OCI-LY3 (cell line): ENCODE measurements around the gene FTCD.
"Not testable (repeated sequence)": the region's sequence is repeated elsewhere in the genome, so short reads cannot be mapped to it uniquely, and the experiment has no call there.

Experiments used
- H2AFZ ChIP-seq: fragments of 200-600, 300-600 bp; shearing (Covaris generic); 2 replicates; pipeline ENCODE4 v1.6.0; 2014; ENCODE audit warnings: antibody characterized with exemption, low read depth, low read length
- H3K27ac ChIP-seq: fragments of 200-600, 300-600 bp; sonication (generic); 2 replicates; pipeline ENCODE4 v1.5.1; 2014; ENCODE audit warnings: mild to moderate bottlenecking, low read length, moderate library complexity, mixed read lengths
- H3K27me3 ChIP-seq: fragments of 200-600, 300-600 bp; sonication (generic); 2 replicates; pipeline ENCODE4 v1.6.1; 2014; ENCODE audit warnings: low read depth, low read length, mixed read lengths
- H3K36me3 ChIP-seq: fragments of 200-600, 300-600 bp; sonication (generic); replicated peaks from 2 replicates; pipeline ENCODE3; 2014; ENCODE audit warnings: low read depth, low read length, mixed read lengths
- H3K4me1 ChIP-seq: fragments of 300-600, 200-600 bp; sonication (generic); 2 replicates; pipeline ENCODE4 v1.6.1; 2014; ENCODE audit warnings: low read length, mixed read lengths
- H3K4me2 ChIP-seq: fragments of 200-600, 300-600 bp; sonication (generic); 2 replicates; pipeline ENCODE4 v1.6.1; 2014; ENCODE audit warnings: low read length, mixed read lengths
- H3K4me3 ChIP-seq: fragments of 300-600, 200-600 bp; sonication (generic); 2 replicates; pipeline ENCODE4 v1.5.1; 2014; ENCODE audit warnings: antibody characterized with exemption, mild to moderate bottlenecking, low read length, moderate library complexity
- H3K79me2 ChIP-seq: fragments of 300-600, 200-600 bp; shearing (Covaris generic); 2 replicates; pipeline ENCODE4 v1.6.1; 2014; ENCODE audit warnings: mild to moderate bottlenecking, low read length, mixed read lengths
- H3K9ac ChIP-seq: fragments of 300-600, 200-600 bp; shearing (Covaris generic); 2 replicates; pipeline ENCODE4 v1.6.0; 2014; ENCODE audit warnings: mild to moderate bottlenecking, low read length, moderate library complexity
- H3K9me3 ChIP-seq: fragments of 200-600, 300-600 bp; shearing (Covaris generic); 2 replicates; pipeline ENCODE4 v1.6.1; 2014; ENCODE audit warnings: low read length, mixed read lengths; ENCODE audit not compliant: insufficient read depth
- H4K20me1 ChIP-seq: fragments of 200-600, 300-600 bp; sonication (generic); 2 replicates; pipeline ENCODE4 v1.6.1; 2016; ENCODE audit warnings: low read length, mixed read lengths; ENCODE audit not compliant: insufficient read depth
- EZH2phosphoT487 ChIP-seq: fragments of 200-600 bp; shearing (Covaris generic); IDR thresholded peaks from 2 replicates; pipeline ENCODE4 v1.6.1; 2018; ENCODE audit warnings: antibody characterized with exemption, mixed run types, low read depth
- TF ChIP-seq, protein P1 (sequence below): fragments of 200-600, 300-600 bp; sonication (generic); IDR thresholded peaks from 2 replicates; pipeline ENCODE4 v1.5.1; 2014; ENCODE audit warnings: antibody characterized with exemption, low read length, low read depth

FTCD gene

GRCh38 chr21:46180079-46180722 is 24.8 kb upstream of the FTCD start:
- no peaks in the 10 kb centered on the region for H3K27me3 ChIP-seq
- no peak overlapping the region for H3K4me2 ChIP-seq
- H3K9me3 ChIP-seq = no peaks in the 10 kb centered on the region
- H3K4me3 ChIP-seq = no peak overlapping the region
- no peaks in the 10 kb centered on the region for H4K20me1 ChIP-seq
- TF ChIP-seq EZH2phosphoT487 = no peak
- TF ChIP-seq, protein P1, sequence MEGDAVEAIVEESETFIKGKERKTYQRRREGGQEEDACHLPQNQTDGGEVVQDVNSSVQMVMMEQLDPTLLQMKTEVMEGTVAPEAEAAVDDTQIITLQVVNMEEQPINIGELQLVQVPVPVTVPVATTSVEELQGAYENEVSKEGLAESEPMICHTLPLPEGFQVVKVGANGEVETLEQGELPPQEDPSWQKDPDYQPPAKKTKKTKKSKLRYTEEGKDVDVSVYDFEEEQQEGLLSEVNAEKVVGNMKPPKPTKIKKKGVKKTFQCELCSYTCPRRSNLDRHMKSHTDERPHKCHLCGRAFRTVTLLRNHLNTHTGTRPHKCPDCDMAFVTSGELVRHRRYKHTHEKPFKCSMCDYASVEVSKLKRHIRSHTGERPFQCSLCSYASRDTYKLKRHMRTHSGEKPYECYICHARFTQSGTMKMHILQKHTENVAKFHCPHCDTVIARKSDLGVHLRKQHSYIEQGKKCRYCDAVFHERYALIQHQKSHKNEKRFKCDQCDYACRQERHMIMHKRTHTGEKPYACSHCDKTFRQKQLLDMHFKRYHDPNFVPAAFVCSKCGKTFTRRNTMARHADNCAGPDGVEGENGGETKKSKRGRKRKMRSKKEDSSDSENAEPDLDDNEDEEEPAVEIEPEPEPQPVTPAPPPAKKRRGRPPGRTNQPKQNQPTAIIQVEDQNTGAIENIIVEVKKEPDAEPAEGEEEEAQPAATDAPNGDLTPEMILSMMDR = no peak
- no peaks in the 10 kb centered on the region for H3K4me1 ChIP-seq
- no peak overlapping the region for H2AFZ ChIP-seq
- no peak overlapping the region for H3K9ac ChIP-seq
- no peak overlapping the region for H3K27ac ChIP-seq
- no peaks in the 10 kb centered on the region for H3K36me3 ChIP-seq
- no peaks in the 10 kb centered on the region for H3K79me2 ChIP-seq

DNA sequence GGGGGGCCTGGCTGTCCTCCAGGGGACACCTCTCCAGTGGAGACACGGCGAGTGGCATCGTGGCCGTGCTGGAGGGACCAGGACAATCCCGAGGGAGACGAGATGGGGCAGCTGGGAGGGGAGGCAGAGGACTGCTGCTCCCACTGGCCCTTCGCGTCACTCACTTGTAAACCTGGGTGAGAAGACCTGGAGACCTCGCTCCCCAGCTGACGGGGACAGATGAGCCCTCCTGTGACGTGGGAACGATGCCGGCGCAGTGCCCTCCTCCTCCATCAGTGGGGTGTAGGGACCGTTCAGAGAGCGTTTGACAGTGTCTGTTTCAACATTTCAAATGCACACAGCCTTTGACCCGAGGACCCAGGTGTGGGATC is 24.3 kb upstream of the FTCD start:
- no peak for TF ChIP-seq EZH2phosphoT487
- TF ChIP-seq, protein P1 = no peak
- no peak overlapping the region for H2AFZ ChIP-seq

GRCh38 chr21:46178961-46179360 is 23.6 kb upstream of the FTCD start:
- no peak overlapping the region for H3K4me2 ChIP-seq
- H3K4me3 ChIP-seq = no peak overlapping the region
- H2AFZ ChIP-seq = no peak overlapping the region
- H4K20me1 ChIP-seq = no peaks in the 10 kb centered on the region
- no peaks in the 10 kb centered on the region for H3K36me3 ChIP-seq
- H3K27me3 ChIP-seq = no peaks in the 10 kb centered on the region
- TF ChIP-seq, protein P1 = no peak
- TF ChIP-seq EZH2phosphoT487 = no peak
- no peak overlapping the region for H3K9ac ChIP-seq
- no peak overlapping the region for H3K27ac ChIP-seq
- no peaks in the 10 kb centered on the region for H3K4me1 ChIP-seq
- no peaks in the 10 kb centered on the region for H3K79me2 ChIP-seq
- H3K9me3 ChIP-seq = no peaks in the 10 kb centered on the region

More for the DNA sequence above, 24.3 kb upstream of the FTCD start:
- Histone ChIP-seq H3K27ac (no peak overlapping the region), H3K79me2 (no peaks in the 10 kb centered on the region), H3K4me3 (no peak overlapping the region), H3K27me3 (no peaks in the 10 kb centered on the region), H4K20me1 (no peaks in the 10 kb centered on the region), H3K4me2 (no peak overlapping the region), H3K9ac (no peak overlapping the region), H3K9me3 (no peaks in the 10 kb centered on the region), H3K4me1 (no peaks in the 10 kb centered on the region), H3K36me3 (no peaks in the 10 kb centered on the region)

DNA sequence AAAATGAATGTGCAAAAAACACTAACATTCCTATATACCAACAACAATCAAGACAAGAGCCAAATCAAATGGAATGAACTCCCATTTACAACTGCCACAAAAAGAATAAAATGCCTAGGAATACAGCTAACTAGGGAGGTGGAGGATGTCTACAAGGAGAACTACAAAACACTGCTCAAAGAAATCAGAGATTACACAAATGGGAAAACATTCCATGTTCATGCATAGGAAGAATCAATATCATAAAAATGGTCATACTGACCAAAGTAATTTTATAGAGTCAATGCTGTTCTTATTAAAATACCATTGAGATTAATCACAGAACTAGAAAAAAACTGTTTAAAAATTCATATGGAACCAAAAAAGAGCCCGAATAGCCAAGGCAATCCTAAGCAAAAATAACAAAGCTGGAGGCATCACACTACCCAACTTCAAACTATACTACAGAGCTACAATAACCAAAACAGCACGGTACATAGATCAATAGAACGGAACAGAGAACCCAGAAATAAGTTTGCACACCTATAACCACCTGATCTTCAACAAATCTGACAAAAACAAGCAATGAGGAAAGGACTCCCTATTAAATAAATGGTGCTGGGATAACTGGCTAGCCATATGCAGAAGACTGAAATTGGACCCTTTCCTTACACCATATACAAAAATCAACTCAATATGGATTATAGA is 21.2 kb upstream of the FTCD start:
- not testable (repeated sequence) for H3K4me3 ChIP-seq, H2AFZ ChIP-seq, H3K9ac ChIP-seq, H3K27ac ChIP-seq, H3K27me3 ChIP-seq, H3K9me3 ChIP-seq, H3K79me2 ChIP-seq, H4K20me1 ChIP-seq, H3K4me2 ChIP-seq, H3K36me3 ChIP-seq, H3K4me1 ChIP-seq
